Germinal center (tissue), 1 donor: ENCODE data around the gene WFS1.

Source experiments
- DNase-seq: peaks from one replicate; pipeline ENCODE4 v3.0.0; 2012; ENCODE audit warnings: mixed read lengths, low spot score

WFS1 gene

GRCh38 chr4:6259886-6260285, 9.8 kb upstream of the WFS1 start:
- DNase-seq, result no peak

DNA sequence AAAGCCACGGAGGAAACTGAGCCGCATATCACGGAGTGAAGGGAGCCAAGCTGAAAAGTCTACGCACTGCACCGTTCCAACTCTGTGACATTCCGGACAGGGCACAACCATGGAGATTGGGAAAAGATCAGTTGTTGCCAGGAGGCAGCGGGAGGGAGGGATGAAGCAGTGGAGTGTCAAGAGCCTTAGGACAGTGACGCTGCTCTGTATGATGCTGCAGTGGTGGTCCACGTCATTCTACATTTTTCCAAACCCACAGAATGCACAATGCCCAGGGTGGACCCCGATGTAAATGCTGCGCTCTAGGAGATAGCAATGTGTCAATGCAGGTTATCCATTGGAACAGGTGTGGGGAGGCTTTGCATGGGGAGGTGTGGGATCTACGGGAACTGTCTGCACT, 7.5 kb upstream of the WFS1 start:
- DNase-seq, result no peak

- no peak for DNase-seq
Observed at GRCh38 chr4:6262847-6263487, 6.7 kb upstream of the WFS1 start.

DNA sequence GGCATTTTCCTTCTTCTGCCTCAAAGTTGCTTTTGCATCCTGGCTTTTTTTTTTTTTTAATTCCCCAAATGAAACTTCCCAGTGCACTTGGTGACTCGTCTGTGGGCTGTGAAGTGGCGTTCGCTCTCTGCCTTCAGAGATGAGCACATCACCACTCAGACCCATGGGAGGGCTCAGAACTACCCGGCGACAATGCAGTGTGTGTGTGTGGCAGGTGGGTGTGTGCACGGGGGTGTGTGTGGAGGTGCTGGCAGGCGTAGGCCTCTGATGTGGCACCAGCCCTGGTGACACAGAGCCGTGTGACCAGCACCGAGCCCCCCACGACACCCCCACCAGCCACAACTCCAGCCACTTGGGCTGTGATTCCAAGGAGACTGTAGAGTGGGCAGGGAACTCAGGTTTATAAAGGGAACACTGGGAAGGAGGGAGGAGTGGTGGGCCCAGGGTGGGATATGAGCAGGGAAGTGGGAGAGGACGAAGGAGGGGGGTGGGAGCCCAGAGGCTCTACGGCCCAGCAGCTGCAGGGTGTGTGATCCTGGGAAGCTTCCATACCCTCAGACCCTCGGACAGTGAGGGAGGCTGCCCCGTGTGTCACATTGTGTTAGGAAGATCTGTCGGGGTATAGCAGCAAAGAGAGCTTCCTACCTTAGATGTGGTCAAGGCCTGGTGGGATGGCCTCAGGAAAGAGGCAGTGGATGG, 6.0 kb upstream of the WFS1 start:
- DNase-seq, result no peak

DNA sequence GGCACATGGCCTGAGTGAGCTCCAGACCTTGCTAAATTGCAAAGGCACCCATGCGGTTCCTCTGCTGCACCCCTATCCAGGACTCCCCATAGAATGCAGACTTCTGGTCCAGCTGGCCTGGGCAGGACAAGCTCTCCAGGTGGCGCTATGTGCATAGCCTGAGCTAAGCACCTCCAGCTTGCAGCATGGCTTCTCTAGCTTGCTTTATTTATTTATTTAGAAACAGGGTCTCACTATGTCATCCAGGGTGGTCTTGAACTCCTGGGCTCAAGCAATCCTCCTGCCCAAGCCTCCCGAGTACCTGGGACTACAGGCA, 5.5 kb upstream of the WFS1 start:
- DNase-seq, result no peak

- DNase-seq, result no peak
Observed at GRCh38 chr4:6265546-6265945, 4.1 kb upstream of the WFS1 start.

DNA sequence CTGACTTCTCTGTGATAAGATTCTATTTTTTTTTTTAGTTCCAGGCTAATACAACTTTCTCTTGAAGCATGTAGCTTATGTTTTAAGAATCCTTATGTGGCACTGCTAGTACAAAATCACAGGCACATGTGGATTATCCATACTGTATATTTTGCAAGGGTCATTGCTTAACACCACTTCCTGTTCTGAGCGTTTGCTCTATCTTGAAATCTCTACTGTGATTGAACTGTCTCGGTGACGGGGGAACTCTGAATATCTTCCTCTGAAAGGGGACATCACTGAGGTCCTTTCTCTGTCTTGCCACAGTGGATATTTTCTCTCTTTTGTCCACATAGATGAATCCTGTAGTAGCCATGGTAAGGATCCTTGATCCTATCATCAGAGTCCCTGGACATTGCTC, 2.1 kb upstream of the WFS1 start:
- no peak for DNase-seq

- no peak for DNase-seq
Observed at GRCh38 chr4:6268650-6269615, 717 bp upstream of the WFS1 start.

DNA sequence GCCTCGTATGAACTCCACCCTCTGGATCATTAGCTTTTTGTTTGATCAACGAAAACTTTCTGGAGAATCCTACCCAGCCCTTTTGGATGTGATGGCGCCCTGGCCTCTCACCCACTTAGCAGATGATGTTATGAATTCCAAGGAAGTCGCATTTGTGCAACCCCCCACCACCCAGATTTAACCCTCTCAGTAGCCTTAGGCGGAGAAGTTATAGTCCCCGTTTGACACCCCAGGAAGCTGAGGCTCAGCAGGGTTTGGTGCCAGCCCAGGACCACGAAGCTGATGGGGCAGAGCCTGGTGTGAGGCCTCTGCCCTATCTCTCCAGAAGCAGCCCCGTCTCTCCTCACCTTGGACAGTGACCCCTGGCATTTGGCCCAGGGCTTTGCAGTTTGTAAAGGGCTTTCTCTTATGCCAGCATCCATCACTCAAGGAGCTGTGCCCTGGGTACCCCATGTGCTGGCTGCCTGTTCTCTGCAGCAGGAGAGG, 1.0 kb downstream of the WFS1 start:
- no peak for DNase-seq

DNA sequence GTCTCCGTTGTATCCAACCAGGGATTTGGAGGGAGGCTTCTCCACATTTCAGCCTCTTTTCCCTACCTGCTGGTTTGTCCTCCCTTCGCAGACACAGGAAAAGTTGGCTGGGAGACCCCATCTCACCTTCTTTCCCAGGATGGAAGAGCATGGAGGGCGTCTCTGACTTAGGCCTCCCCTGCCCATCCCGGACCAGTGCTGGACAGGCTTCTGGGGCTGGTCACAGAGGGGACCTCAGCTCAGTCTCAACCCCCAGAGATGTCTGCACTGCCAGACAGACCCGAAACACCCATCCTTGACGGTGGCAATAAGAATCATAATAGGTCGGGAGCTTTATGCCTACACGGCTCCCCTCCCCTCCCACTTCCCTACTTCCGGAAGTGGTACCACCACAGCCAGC, 1.6 kb downstream of the WFS1 start:
- no peak for DNase-seq

DNA sequence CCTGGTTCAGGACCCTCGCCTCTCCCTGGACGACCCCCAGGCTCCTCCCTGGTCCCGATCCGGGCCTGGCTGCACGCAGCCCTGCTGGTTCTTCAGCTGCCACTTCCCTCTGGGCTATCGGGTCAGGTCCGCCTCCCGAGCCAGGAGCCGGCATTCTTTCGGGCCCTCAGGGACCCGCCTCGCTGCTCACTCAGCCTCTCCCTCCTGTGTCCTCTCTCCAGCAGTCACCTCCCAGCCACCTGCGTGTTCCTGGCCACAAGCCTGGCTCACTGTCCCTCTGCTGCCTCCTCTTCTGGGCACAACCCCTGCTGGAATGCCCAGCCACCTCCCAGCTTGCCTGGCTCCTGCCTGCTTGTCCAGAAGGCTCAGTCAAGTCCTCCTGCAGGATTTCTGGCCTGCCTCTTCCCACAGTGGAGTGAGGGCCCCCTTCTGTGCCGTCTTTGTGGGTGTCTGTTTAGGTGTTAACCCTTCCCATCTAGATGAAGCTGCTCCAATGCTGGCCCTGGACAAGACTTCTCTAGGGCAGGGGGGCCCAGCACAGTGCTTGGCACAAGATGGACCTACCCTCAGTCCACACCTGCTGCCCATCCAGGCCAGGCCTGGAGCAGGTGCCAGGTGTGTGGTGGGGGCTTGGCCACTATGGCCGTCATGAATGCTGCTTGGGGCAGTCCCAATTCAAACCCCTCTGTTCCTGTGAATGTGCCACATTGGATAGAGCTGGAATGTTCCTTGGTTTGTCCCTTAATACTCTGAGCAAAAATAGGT, 2.2 kb downstream of the WFS1 start:
- DNase-seq, result no peak

DNA sequence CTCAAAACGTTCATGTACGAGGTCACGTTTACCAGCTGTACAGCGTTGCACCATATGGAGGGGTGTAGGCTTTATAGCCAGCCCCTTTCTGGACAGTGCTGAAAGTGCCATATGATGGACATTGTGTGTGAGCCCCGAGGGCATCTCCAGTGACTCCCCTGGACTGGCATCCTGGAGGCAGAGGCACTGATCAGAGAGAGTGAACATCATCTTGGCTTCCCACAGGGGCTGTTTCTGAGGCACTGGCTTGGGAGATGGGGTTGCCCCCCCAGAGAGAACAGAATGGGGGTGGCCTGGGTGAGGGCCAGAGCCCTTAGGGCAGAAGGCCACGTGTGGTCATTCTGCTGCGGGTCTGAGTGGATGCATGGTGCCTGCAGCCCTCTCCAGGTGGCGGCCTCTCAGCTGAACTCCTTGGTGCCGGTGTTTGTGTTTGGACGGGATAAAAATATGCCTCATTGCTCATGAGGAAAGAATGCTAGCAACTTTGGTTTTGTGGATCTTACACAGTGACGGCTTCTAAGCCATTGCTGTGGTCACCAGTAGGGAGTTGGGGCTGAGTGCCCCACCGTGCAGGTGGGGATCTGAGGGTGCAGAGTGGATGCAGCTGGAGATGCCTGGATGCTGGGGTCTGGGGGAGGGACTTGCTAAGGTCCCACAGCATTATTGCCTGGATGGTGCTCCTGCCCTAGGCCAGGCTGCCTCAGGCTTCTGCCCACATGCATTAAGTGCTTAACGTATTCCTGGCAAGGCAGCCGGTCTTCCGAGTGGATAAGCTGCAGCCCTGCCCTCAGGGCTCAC, 3.4 kb downstream of the WFS1 start:
- DNase-seq, result no peak

GRCh38 chr4:6273661-6273990, 4.0 kb downstream of the WFS1 start:
- no peak for DNase-seq

DNA sequence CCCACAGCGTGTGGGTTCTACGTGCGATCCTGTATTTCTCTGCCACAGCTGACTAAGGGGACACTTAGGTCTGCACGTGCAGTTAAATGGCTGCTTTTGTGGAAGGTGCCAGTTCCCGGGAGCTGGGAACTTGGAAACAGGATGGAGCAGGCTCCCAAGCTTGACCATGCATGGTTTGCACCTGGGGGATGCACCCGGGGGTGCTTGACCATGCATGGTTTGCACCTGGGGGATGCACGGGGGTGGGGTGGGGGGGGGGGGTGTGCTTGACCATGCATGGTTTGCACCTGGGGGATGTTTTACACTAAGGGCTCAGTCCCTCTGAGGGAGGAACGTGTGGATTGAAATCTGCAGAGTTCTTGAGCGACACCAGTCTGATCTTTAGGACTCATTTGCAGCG, 5.7 kb downstream of the WFS1 start:
- no peak for DNase-seq

DNA sequence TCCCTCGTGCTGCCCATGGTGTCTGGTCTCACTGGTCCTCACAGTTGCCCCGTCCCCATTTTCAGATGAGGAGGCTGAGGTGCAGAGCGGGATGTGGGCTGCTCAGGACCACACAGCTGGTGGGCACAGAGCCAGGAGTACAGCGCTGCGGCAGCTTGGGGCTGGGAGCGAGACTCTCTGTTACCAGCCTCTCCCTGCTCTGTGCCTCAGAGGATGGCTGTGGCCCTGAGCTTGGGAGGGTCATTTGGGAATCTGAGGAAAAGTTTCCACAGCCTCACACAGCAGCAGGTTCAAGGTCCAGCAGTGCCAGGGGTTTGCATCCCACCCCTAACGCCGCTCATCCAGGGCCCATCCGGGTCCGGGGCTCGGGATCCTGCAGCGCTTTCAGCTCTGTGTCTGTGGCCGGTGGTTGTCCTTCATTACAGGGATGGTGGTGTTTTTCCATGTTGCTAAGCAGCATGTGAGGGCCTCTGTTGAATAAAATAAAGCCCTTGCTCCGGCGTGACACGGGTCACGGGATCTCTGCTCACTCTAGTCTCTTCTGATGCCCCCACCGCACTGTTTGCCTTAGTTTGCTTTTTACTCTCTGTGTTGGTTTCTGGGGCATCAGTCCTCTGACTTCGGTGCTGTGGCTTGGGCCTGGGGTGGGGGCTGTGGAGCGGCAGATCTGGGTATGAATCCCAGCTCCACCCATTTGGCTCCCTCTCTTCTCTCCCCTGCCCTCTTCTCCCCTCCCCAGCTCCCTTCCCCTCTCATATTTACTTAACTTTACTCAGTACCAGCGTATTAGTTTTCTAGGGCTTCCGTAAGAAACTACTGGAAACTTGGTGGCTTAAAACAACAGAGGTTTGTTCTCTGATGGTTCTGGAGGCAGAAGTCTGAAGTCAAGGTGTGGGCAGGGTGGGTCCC, 6.5 kb downstream of the WFS1 start:
- DNase-seq, result no peak

DNA sequence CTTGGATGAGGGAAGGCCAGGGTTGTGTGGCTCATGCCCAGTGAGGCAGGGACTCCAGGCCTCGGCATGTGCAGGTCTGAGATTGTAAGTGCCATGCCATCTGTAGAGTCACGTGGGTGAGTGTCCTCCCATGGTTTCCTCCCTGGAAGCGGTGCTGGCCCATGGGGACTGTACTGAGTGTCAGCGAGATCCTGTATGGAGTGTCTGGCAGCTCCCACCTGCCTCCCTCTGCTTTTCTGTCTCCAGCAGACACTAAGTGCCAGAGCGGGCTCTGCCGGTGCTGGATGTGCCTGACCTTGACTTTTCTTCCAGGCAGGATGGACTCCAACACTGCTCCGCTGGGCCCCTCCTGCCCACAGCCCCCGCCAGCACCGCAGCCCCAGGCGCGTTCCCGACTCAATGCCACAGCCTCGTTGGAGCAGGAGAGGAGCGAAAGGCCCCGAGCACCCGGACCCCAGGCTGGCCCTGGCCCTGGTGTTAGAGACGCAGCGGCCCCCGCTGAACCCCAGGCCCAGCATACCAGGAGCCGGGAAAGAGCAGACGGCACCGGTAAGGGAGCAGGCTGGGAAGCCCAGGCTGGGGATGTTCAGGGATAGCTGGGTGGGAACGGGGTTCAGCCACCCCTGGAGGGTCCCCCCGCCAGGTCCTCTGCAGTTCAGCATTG, 7.6 kb downstream of the WFS1 start:
- no peak for DNase-seq

DNA sequence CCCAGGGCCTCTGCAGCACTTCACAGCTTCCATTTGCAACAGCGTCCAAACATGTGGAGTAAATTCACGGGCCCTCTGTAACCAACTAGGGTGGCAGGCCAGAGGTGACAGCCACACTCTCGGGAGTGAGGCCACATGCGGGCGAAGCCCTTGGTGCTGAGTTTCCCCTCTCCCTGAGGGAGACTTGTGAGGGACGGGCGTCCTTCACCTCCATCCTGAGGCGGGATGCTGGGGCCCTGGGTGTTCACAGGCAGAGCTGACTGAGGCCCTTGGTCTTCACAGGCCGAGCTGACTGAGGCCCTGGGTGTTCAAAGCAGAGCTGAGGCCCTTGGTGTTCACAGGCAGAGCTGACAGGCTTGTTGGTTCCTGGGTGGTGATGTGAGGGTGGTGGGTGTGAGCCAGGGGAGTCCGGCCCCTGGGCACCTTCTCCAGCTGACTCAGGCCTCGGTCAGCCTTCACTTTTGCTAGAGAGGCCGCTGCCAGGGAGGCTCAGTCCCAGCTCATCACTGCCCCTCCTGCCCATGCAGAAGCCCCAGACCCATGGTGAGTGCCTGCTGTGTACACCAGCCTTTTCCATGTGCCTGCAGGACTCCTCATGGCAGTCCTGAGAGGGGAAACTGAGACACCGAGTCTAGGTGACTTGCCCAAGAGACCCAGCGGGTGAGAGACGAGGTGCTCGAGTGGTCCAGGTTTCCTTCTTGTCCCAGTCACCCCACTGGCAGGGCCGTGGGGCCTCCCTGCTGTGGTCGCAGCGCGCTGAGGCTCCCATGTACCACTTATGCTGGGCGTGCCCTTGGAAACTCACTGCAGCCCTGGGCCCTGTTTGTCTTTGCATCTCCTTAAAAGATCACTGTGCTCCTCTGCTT, 8.5 kb downstream of the WFS1 start:
- no peak for DNase-seq

- no peak for DNase-seq
Observed at GRCh38 chr4:6278801-6279197, 9.1 kb downstream of the WFS1 start.
